HEK293T (cell line): Measurements from ENCODE around the gene LCNL1.

Experiments used
- CTCF ChIA-PET: fragments of 350-600 bp; formaldehyde crosslinking; extraction: SDS; loops from one replicate; lab custom pipeline; 2021; ENCODE audit warnings: antibody characterized with exemption, inconsistent platforms; lab: Yijun Ruan, JAX
- POLR2A ChIA-PET: fragments of 350-600 bp; formaldehyde crosslinking; extraction: SDS; loops from one replicate; lab custom pipeline; 2020; ENCODE audit warnings: antibody characterized with exemption, inconsistent platforms; lab: Yijun Ruan, JAX
- DNase-seq: peaks from one replicate; pipeline ENCODE4 v3.0.0; 2012; ENCODE audit warnings: mixed read lengths; ENCODE audit errors: extremely low spot score
- ARNT ChIP-seq: fragments of 450-650 bp; IDR thresholded peaks from 2 replicates; pipeline ENCODE4 v1.6.1; 2017; ENCODE audit warnings: mild to moderate bottlenecking
- BHLHE40 ChIP-seq: fragments of 450-650 bp; IDR thresholded peaks from 2 replicates; pipeline ENCODE4 v1.6.1; 2016; ENCODE audit warnings: mild to moderate bottlenecking, moderate library complexity, borderline replicate concordance
- CTBP1 ChIP-seq: fragments of 450-650 bp; IDR thresholded peaks from 2 replicates; pipeline ENCODE4 v1.6.1; 2016; ENCODE audit warnings: borderline replicate concordance
- ELF4 ChIP-seq: fragments of 450-650 bp; IDR thresholded peaks from 2 replicates; pipeline ENCODE4 v1.6.1; 2017; ENCODE audit warnings: antibody characterized with exemption
- FOXA1 ChIP-seq: fragments of 450-650 bp; IDR thresholded peaks from 2 replicates; pipeline ENCODE4 v1.6.1; 2016; ENCODE audit warnings: mild to moderate bottlenecking
- FOXK2 ChIP-seq: fragments of 450-650 bp; IDR thresholded peaks from 2 replicates; pipeline ENCODE4 v1.6.1; 2016; ENCODE audit warnings: mild to moderate bottlenecking
- FOXM1 ChIP-seq: fragments of 450-650 bp; IDR thresholded peaks from 2 replicates; pipeline ENCODE4 v1.6.1; 2017; ENCODE audit warnings: mild to moderate bottlenecking, borderline replicate concordance
- HDGF ChIP-seq: fragments of 450-650 bp; IDR thresholded peaks from 2 replicates; pipeline ENCODE4 v1.6.1; 2017; ENCODE audit warnings: antibody characterized with exemption, borderline replicate concordance
- L3MBTL2 ChIP-seq: fragments of 450-650 bp; conservative IDR thresholded peaks from 2 replicates; pipeline ENCODE4 v1.6.1; 2016; ENCODE audit warnings: mild to moderate bottlenecking
- LEF1 ChIP-seq: fragments of 450-650 bp; IDR thresholded peaks from 2 replicates; pipeline ENCODE4 v1.6.1; 2017; ENCODE audit warnings: mild to moderate bottlenecking, borderline replicate concordance
- NFRKB ChIP-seq: fragments of 450-650 bp; IDR thresholded peaks from 2 replicates; pipeline ENCODE4 v1.6.1; 2016; ENCODE audit warnings: mild to moderate bottlenecking, moderate library complexity
- SP1 ChIP-seq: fragments of 450-650 bp; IDR thresholded peaks from 2 replicates; pipeline ENCODE4 v1.6.1; 2017
- SUZ12 ChIP-seq: fragments of 450-650 bp; IDR thresholded peaks from 2 replicates; pipeline ENCODE4 v1.6.1; 2016; ENCODE audit warnings: mild to moderate bottlenecking
- TARDBP ChIP-seq: fragments of 450-650 bp; IDR thresholded peaks from 2 replicates; pipeline ENCODE4 v1.6.1; 2016
- ZNF384 ChIP-seq: fragments of 450-650 bp; IDR thresholded peaks from 2 replicates; pipeline ENCODE4 v1.6.1; 2016
- TF ChIP-seq, protein P1 (sequence below): fragments of 450-650 bp; IDR thresholded peaks from 2 replicates; pipeline ENCODE4 v1.6.1; 2016

LCNL1 gene

DNA sequence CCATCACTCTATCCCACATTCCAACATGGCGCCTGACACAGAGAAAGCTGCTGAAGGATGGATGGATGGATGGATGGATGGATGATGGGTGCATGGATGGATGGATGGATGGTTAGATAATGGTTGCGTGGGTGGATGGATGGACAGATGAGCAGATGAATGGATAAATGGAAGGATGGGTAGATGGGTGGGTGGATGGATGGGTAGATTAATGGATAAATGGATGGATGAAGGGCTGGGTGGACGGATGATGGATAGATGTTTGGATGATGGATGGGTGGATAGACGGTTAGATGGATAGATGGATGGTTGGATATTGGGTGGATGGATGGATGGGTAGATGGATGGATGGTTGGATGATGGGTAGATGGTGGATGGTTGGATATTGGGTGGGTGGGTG is 26.2 kb upstream of the LCNL1 start:
- ChIA-PET POLR2A (no interaction called here), CTCF (no interaction called here)
- TF ChIP-seq ELF4 (no peak), LEF1 (no peak), ARNT (no peak), ZNF384 (no peak), NFRKB (no peak), L3MBTL2 (no peak)
- no peak for DNase-seq

DNA sequence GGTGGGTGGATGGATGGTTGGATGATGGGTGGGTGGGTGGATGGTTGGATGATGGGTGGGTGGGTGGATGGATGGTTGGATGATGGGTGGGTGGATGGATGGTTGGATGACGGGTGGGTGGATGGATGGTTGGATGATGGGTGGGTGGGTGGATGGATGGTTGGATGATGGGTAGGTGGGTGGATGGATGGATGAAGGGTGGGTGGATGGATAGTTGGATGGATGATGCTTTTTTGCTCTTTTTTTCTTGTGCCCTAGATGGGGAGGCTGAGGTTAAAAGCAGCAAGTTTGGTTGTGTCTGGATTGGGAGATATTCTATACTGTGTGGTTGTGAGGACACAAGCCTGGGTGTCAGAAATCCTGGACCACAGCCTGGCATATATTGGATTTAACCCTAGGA is 25.3 kb upstream of the LCNL1 start:
- no peak for TF ChIP-seq FOXK2
- no peak for TF ChIP-seq HDGF
- no peak for TF ChIP-seq NFRKB
- no peak for TF ChIP-seq SUZ12
- TF ChIP-seq ARNT: no peak
- TF ChIP-seq, protein P1, sequence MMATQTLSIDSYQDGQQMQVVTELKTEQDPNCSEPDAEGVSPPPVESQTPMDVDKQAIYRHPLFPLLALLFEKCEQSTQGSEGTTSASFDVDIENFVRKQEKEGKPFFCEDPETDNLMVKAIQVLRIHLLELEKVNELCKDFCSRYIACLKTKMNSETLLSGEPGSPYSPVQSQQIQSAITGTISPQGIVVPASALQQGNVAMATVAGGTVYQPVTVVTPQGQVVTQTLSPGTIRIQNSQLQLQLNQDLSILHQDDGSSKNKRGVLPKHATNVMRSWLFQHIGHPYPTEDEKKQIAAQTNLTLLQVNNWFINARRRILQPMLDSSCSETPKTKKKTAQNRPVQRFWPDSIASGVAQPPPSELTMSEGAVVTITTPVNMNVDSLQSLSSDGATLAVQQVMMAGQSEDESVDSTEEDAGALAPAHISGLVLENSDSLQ: no peak
- no peak for TF ChIP-seq ZNF384
- no peak for TF ChIP-seq FOXM1
- no peak for TF ChIP-seq L3MBTL2
- TF ChIP-seq SP1: no peak
- TF ChIP-seq BHLHE40: no peak
- DNase-seq: no peak
- POLR2A ChIA-PET: no interaction called here
- CTCF ChIA-PET: no interaction called here

DNA sequence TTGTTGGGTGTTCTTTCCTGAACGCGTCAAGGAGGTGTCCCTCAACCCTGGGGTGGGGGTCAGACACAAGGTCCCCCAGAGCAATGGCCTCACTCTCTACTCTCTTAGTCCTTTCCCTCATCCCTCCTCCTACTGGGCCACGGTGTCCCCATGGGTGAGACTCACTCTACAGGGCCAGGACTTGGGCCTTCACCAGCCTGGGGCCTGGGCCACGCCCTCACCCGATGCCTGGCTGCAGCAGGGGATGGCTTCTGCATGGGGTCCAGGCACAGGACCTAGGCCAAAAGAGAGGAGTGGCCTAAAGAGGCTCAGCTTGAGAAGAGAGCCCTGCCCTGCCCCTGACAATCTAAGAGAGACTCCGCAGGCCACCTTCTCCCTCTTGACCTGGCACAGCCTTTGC is 24.9 kb upstream of the LCNL1 start:
- CTCF ChIA-PET: no interaction called here
- TF ChIP-seq ARNT (no peak), HDGF (no peak), TARDBP (no peak), ZNF384 (no peak), ELF4 (no peak), BHLHE40 (no peak), CTBP1 (no peak), L3MBTL2 (no peak), FOXM1 (no peak), LEF1 (no peak), NFRKB (no peak), FOXA1 (no peak), FOXK2 (no peak)
- TF ChIP-seq, protein P1: no peak
- no peak for DNase-seq
- POLR2A ChIA-PET: no interaction called here

DNA sequence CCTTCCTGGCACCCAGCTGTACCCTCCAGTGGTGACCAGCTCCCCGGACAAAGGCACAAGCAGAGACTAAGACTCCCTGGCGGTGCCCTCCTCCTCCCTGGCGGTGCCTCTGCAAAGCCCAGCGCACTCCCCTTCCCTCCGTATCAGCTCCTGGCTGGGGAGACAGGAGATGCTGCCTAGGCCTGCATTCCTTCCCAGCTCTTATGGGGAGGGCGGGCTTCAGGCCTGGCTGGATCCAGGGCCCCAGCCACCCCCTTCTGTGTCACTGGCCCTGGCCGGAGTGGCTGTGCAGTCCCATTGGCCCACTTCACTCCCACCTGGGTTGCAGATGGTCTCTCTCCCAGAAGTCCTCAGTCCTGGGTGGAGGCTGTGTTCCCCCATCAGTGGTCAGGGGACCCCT is 24.3 kb upstream of the LCNL1 start:
- CTCF ChIA-PET: no interaction called here

GRCh38 chr9:136958898-136959850 is 23.6 kb upstream of the LCNL1 start:
- CTCF ChIA-PET: interaction anchor here (0.9 kb wide), 1 partner anchor 70 kb away, joined by 3 read pairs; no protein-coding TSS in a partner anchor
- POLR2A ChIA-PET: interaction anchor here (0.7 kb wide), 1 partner anchor 8 kb away, joined by 3 read pairs; no protein-coding TSS in a partner anchor
- no peak for TF ChIP-seq FOXA1
- TF ChIP-seq L3MBTL2: no peak
- no peak for TF ChIP-seq FOXK2
- no peak for TF ChIP-seq NFRKB
- no peak for TF ChIP-seq ELF4
- TF ChIP-seq, protein P1: no peak
- no peak for TF ChIP-seq BHLHE40
- TF ChIP-seq FOXM1: no peak
- no peak for TF ChIP-seq ZNF384
- no peak for TF ChIP-seq ARNT
- no peak for TF ChIP-seq LEF1
- TF ChIP-seq TARDBP: no peak
- no peak for TF ChIP-seq HDGF
- TF ChIP-seq SUZ12: no peak
- TF ChIP-seq CTBP1: no peak
- no peak for TF ChIP-seq SP1
- DNase-seq: no peak

More for the DNA sequence above, 24.3 kb upstream of the LCNL1 start:
- no peak for DNase-seq
- POLR2A ChIA-PET: no interaction called here
- no peak for TF ChIP-seq FOXK2
- TF ChIP-seq TARDBP: no peak
- no peak for TF ChIP-seq FOXM1
- TF ChIP-seq SP1: no peak
